Measurements from ENCODE around the gene AHCYL1. TPM values are rescaled to one million over a fixed set of nuclear protein-coding genes. Genes with fewer than 3 reads are reported as not detected.

Gene AHCYL1
- total RNA-seq, 1 experiment from 2014 or later: 89.0 TPM

DNA sequence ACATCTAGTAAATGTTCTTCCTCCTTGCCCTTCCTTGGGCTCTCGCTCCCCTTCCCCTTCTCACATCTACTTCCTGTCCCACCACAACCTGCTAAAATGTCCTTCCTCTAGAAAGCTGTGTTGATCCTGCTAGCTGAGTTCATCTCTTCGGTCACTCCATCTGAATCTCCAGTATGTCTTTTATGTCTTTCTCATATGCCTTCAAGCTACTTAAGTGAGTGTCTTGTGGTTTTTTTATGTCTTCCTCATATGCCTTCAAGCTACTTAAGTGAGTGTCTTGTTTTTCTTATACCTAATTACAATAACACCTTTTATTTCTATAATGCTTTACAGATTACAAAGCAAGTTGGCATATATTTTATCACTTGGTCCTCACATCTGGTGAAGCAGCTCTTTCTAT is 40.0 kb upstream of the AHCYL1 start:
- H3K27me3 Mint-ChIP-seq (ENCODE audit: low read depth): peaks cover 9% of the 10 kb centered on the region
- Histone ChIP-seq H3K4me2 (ENCODE audit: insufficient read depth, insufficient read length, low read length) (no peak overlapping the region), H3K79me1 (ENCODE audit: insufficient read depth, low read depth, low read length, poor library complexity, severe bottlenecking) (no peaks in the 10 kb centered on the region), H2AFZ (ENCODE audit: low read length) (no peak overlapping the region), H3K27ac (ENCODE audit: insufficient read length, low read depth, low read length) (no peak overlapping the region), H4K8ac (replicated peaks; ENCODE audit: insufficient read length, low read depth, low read length) (no peak overlapping the region), H4K91ac (ENCODE audit: insufficient read length, low read depth, low read length) (no peak overlapping the region), H3K4ac (ENCODE audit: low read depth, low read length) (no peak overlapping the region), H3K9me3 (ENCODE audit: control insufficient read depth, low read depth, low read length) (no peaks in the 10 kb centered on the region), H4K5ac (ENCODE audit: insufficient read length, low read depth, low read length) (no peak overlapping the region), H2BK5ac (ENCODE audit: insufficient read length, low read length) (no peak overlapping the region), H2AK5ac (ENCODE audit: insufficient read length, low read length) (peak overlapping the region; percentile 47), H2BK120ac (ENCODE audit: low read depth, low read length, poor library complexity, severe bottlenecking) (no peak overlapping the region), H3K4me1 (ENCODE audit: insufficient read depth, low read length) (peaks cover 2% of the 10 kb centered on the region; the same call in 1 of the 2 replicates), H2BK12ac (ENCODE audit: insufficient read length, low read depth, low read length) (no peak overlapping the region), H3K56ac (ENCODE audit: insufficient read length, low read depth, low read length) (no peak overlapping the region), H3K23ac (ENCODE audit: insufficient read length, low read depth, low read length) (no peak overlapping the region), H3T11ph (ENCODE audit: low read length) (no peak overlapping the region), H3K27me3 (ENCODE audit: insufficient read depth, low read length) (no peaks in the 10 kb centered on the region), H2BK20ac (ENCODE audit: low read depth, low read length, poor library complexity, severe bottlenecking) (no peak overlapping the region), H2BK15ac (ENCODE audit: low read depth, low read length) (no peak overlapping the region), H3K14ac (ENCODE audit: insufficient read depth, low read length) (no peak overlapping the region), H4K20me1 (ENCODE audit: control insufficient read depth, insufficient read depth, insufficient read length) (no peaks in the 10 kb centered on the region), H3K79me2 (ENCODE audit: insufficient read depth, low read length) (no peaks in the 10 kb centered on the region), H3K9ac (ENCODE audit: extremely low read depth, insufficient read length, low read length) (no peak overlapping the region), H3K23me2 (ENCODE audit: insufficient read length, low read depth, low read length, poor library complexity, severe bottlenecking) (no peaks in the 10 kb centered on the region), H3K18ac (ENCODE audit: insufficient read length, low read depth, low read length) (no peak overlapping the region)
- no peak overlapping the region for H3K4me3 Mint-ChIP-seq
- H3K4me1 Mint-ChIP-seq: peaks cover 6 to 7% of the 10 kb centered on the region in 2 experiments
- no peak for DNase-seq
- H3K9me3 Mint-ChIP-seq: peaks cover under 1 to 3% of the 10 kb centered on the region in 2 experiments
- no peak overlapping the region for H3K27ac Mint-ChIP-seq
- TF ChIP-seq, protein P1, sequence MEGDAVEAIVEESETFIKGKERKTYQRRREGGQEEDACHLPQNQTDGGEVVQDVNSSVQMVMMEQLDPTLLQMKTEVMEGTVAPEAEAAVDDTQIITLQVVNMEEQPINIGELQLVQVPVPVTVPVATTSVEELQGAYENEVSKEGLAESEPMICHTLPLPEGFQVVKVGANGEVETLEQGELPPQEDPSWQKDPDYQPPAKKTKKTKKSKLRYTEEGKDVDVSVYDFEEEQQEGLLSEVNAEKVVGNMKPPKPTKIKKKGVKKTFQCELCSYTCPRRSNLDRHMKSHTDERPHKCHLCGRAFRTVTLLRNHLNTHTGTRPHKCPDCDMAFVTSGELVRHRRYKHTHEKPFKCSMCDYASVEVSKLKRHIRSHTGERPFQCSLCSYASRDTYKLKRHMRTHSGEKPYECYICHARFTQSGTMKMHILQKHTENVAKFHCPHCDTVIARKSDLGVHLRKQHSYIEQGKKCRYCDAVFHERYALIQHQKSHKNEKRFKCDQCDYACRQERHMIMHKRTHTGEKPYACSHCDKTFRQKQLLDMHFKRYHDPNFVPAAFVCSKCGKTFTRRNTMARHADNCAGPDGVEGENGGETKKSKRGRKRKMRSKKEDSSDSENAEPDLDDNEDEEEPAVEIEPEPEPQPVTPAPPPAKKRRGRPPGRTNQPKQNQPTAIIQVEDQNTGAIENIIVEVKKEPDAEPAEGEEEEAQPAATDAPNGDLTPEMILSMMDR (conservative IDR thresholded peaks at IDR 0.05): no peak
- 0 out of 7 replicates have a peak, but pooled peaks cover 0 to 1% (median 0%) of the 10 kb centered on the region in 3 experiments for H3K36me3 Mint-ChIP-seq (ENCODE audit: insufficient read depth in 1 of 3, low read depth in 3 of 3)
- WGBS (ENCODE audit: extremely low coverage, insufficient read length, low lambda C conversion rate): no CpG with 5 or more reads among the region's 2 CpGs

Data from H9 (cell line).